Measurements from ENCODE around the gene JARID2.
"Not testable (repeated sequence)": the region's sequence is repeated elsewhere in the genome, so short reads cannot be mapped to it uniquely, and the experiment has no call there.

Gene JARID2

GRCh38 chr6:15405129-15406068, 159.5 kb downstream of the JARID2 start:
- no peak for DNase-seq

GRCh38 chr6:15406452-15406851, 160.6 kb downstream of the JARID2 start:
- DNase-seq, result no peak

- DNase-seq, result no peak
These were observed 162.1 kb downstream of the JARID2 start for GRCh38 chr6:15408008-15408407.

DNA sequence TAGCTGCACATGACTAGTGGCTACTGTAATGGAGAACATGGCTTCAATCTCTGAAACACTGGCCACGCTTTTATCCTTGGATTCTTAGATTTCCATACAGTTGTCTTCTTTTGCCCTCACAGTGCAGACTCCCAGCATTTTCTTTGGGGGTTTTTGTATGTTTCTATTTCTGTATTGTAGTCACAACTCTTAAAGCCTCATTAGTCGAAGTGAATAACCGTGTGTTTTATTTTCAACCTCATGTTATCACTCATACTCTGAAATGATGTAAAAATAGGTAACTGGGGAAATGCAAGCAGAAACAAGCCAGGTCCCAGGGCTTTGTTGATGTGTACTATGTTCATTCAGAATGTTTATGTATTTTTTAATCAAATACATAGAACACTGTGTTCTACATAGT, 162.9 kb downstream of the JARID2 start:
- DNase-seq, result no peak

GRCh38 chr6:15409301-15410125, 163.6 kb downstream of the JARID2 start:
- no peak for DNase-seq

GRCh38 chr6:15410126-15410391, 164.2 kb downstream of the JARID2 start:
- DNase-seq, result no peak

DNA sequence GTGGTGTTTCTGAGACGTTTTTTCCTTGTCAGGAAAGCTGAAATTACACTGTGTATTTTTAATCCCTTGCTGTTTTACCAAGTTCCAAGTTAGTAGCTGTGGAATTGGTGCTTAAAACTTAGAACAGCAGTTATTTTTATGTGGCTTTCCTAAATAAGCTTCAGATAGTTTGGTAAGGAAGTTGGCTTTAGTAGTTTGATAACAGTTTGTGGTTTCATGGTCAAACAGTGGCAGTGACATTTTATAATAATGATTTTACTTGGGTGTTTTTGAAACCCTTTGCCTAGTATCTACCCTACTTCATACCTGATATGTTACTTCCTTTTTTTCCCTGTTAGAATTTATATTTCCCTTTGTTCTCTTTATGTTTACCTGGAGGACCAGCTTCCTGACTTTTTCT, 164.9 kb downstream of the JARID2 start:
- DNase-seq, result no peak

DNA sequence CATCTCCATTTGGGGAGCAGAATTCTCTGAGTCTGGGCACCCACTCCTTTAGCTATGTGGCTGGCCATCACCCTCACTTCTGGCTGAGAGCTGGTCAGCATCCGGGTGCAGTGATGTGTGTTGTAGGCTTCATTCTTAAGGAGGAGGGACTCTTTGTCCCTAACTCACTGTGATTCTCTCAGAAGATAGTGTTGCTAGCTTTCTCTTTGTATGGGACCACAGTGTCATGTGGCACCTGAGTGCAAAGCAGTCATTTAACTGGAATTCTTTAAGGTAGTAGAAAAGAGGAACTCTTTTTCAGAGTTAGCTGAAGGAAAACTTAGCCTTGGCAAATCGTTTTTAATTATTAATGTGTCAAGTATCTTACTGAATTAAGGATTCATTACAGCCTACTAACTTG, 165.9 kb downstream of the JARID2 start:
- DNase-seq, result no peak

- DNase-seq, result no peak
These were observed 166.9 kb downstream of the JARID2 start for GRCh38 chr6:15412767-15413166.

GRCh38 chr6:15413466-15414234, 167.8 kb downstream of the JARID2 start:
- DNase-seq, result no peak

GRCh38 chr6:15414235-15414612, 168.4 kb downstream of the JARID2 start:
- DNase-seq, result no peak

GRCh38 chr6:15415622-15416021, 169.8 kb downstream of the JARID2 start:
- DNase-seq, result not testable (repeated sequence)

DNA sequence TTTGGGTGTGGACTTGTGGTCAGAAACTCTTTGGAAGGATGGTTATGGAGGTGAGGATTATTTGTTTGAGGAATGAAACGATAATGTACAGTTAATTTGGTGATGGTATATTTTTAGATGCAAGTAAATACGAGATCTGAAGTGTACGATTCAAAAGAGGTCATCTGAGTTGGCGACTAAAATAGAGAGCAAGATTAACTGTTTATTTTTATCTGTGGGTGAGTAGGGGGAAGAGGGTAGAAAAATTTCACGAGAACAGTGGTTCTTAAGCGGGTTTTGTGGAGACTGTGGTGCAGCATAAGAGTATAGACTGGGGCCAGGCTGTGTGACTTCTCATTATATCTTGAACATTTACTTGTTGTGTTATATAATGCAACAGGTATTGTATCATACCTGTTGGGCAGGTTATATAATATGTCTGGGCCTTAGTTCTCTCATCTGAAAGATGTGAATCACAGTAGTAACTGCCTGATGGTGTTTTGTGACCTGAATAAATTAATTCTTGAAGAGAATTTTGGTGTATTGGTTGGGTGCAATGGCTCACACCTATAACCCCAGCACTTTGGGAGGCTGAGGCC, 171.2 kb downstream of the JARID2 start:
- DNase-seq, result no peak

GRCh38 chr6:15417811-15418210, 171.9 kb downstream of the JARID2 start:
- DNase-seq, result no peak

DNA sequence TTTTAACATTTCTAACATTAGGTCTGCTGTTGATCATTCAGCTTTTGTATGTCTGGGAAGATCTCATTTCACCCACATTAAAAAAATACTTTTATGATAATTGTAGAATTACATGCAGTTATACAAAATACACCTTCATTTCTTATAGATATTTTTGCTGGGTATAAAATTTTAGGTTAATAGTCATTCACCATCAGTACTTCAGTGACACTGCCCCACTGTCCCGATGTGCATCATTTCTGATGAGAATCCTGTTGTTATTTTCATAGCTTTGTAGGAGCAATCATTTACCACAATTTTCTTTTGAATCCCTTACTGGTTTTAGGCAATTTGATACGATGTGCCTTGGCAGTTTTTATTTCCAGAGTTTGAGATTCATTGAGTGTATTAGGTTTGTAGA, 173.6 kb downstream of the JARID2 start:
- DNase-seq, result no peak

GRCh38 chr6:15420959-15421438, 175.1 kb downstream of the JARID2 start:
- no peak for DNase-seq

- no peak for DNase-seq
These were observed 176.3 kb downstream of the JARID2 start for GRCh38 chr6:15421945-15422733.

GRCh38 chr6:15423286-15423993, 177.6 kb downstream of the JARID2 start:
- no peak for DNase-seq

DNA sequence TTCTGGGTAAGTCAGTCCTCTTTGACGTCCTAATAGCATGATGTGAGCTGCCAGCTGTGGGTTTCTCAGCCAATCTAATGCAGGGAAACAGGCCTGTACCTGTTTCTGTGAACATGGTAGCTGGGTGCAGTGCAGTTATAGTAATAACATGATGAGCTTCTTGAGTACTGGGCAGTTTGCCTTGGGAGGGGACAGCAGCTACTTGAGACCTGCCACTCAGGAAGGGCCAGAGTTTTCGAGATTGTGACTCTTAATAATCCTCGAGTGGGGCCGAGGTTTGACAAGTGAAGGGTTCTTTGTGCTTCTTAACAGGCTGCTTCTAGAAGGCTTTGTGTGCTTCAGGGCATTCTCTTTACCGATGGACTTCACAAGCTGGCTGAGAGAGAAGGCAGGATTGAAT, 180.1 kb downstream of the JARID2 start:
- no peak for DNase-seq

DNA sequence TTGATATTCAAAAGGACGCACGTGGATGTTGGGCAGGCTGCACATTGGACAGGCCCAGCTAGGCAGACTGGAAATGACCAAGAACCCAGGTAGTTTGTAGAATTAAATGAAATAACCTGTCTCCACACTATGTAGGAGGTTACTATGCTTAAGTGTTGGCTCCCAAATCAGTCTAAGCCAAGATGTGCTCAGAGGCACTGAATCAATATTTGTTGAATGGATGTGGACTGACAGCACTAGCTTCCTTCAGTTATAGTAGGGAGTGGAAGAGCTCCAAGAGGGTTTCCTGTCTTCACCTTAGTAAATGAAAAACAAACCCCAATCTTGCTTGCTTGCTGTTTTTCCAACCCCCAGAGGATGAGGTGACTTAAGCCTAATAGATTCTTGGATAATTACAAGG, 180.5 kb downstream of the JARID2 start:
- DNase-seq, result no peak

DNA sequence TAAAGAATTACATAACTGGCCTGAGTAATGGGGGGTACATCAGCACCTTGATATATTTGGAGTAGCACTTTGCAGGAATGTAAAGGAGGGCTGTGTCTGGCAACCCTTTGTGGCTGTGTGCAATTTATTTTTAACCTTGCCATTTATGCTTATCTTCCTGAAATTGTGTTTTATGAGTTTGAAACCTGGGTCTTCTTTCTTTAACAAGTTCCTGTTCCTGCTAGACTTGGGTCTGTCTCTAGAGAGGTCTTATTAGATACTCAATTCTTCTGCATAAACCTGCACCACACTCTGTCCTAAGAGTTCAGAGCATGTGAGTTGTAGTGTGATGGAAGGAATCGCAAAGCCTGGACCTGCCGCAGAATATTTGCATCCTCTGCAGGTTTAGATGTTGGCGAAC, 181.0 kb downstream of the JARID2 start:
- DNase-seq, result no peak
